ENCODE measurements around the gene KRT15. TPM values are rescaled to one million over a fixed set of nuclear protein-coding genes. Genes with fewer than 3 reads are reported as not detected.
A peak's percentile ranks its signal among the peaks of the same experiment; 100 is the strongest.

The KRT15 gene
- total RNA-seq, 1 experiment from 2014 or later: 0.55 TPM

- TF ChIP-seq PRDM15 (CRISPR knock-in tag; IDR thresholded peaks at IDR 0.05): no peak
Observed at GRCh38 chr17:41537614-41537954, 18.9 kb upstream of the KRT15 start (continued).

GRCh38 chr17:41536741-41537613 lies 18.3 kb upstream of the KRT15 start:
- no peaks in the 10 kb centered on the region for H3K9me3 Mint-ChIP-seq
- H3K27me3 Mint-ChIP-seq (ENCODE audit: low read depth): no peaks in the 10 kb centered on the region
- H3K27ac Mint-ChIP-seq: no peak overlapping the region
- CTCF ChIA-PET: interaction anchor here (0.6 to 7.4 kb wide), 7 partner anchors 12 to 129 kb away, joined by 3 to 122 read pairs (median 5); no protein-coding TSS in a partner anchor
- no peak for DNase-seq (ENCODE audit: low spot score)
- peaks cover 53% of the 10 kb centered on the region for H3K4me1 Mint-ChIP-seq
- H3K4me3 Mint-ChIP-seq: no peak overlapping the region
- no peaks in the 10 kb centered on the region for H3K36me3 Mint-ChIP-seq
- TF ChIP-seq ESRRA (CRISPR knock-in tag; IDR thresholded peaks at IDR 0.05; ENCODE audit: borderline replicate concordance): no peak
- TF ChIP-seq SP1 (CRISPR knock-in tag; conservative IDR thresholded peaks at IDR 0.05): no peak
- TF ChIP-seq ZNF423 (CRISPR knock-in tag; IDR thresholded peaks at IDR 0.05): no peak
- no peak for TF ChIP-seq TEAD4 (CRISPR knock-in tag; IDR thresholded peaks at IDR 0.05)
- TF ChIP-seq E2F4 (CRISPR knock-in tag; IDR thresholded peaks at IDR 0.05; ENCODE audit: borderline replicate concordance, low read depth): no peak
- TF ChIP-seq ZNF512 (CRISPR knock-in tag; IDR thresholded peaks at IDR 0.05; ENCODE audit: borderline replicate concordance): no peak
- TF ChIP-seq KAT7 (CRISPR knock-in tag; IDR thresholded peaks at IDR 0.05; ENCODE audit: borderline replicate concordance): no peak
- TF ChIP-seq ATF3 (CRISPR knock-in tag; conservative IDR thresholded peaks at IDR 0.05): no peak
- ATAC-seq: no peak
- POLR2A ChIA-PET: interaction anchor here (0.6 kb wide), 1 partner anchor 890 kb away, joined by 3 read pairs; no protein-coding TSS in a partner anchor

GRCh38 chr17:41535764-41536481 lies 17.2 kb upstream of the KRT15 start:
- Mint-ChIP-seq H3K4me3 (no peak overlapping the region), H3K27ac (no peak overlapping the region), H3K4me1 (peaks cover 48% of the 10 kb centered on the region), H3K27me3 (ENCODE audit: low read depth) (peaks cover 1% of the 10 kb centered on the region; the same call in 1 of the 2 replicates), H3K9me3 (no peaks in the 10 kb centered on the region), H3K36me3 (no peaks in the 10 kb centered on the region)
- POLR2A ChIA-PET: no interaction called here
- DNase-seq (ENCODE audit: low spot score) (no peak), ATAC-seq (peak; percentile 7; the same call in 1 of the 2 replicates)
- CTCF ChIA-PET: interaction anchor here (0.8 to 7.4 kb wide), 8 partner anchors 9 to 130 kb away, joined by 3 to 122 read pairs (median 7); no protein-coding TSS in a partner anchor
- no peak for TF ChIP-seq FOXJ3 (CRISPR knock-in tag; IDR thresholded peaks at IDR 0.05; ENCODE audit: borderline replicate concordance)

Measured in WTC11 (cell line).